Measurements from ENCODE around the gene HOXB6. TPM values are rescaled to one million over a fixed set of nuclear protein-coding genes. Genes with fewer than 3 reads are reported as not detected.
A peak's percentile ranks its signal among the peaks of the same experiment; 100 is the strongest.

HOXB6 gene
- polyA plus RNA-seq, 4 donors: 0.45 to 17.5 (median 4.0) TPM

DNA sequence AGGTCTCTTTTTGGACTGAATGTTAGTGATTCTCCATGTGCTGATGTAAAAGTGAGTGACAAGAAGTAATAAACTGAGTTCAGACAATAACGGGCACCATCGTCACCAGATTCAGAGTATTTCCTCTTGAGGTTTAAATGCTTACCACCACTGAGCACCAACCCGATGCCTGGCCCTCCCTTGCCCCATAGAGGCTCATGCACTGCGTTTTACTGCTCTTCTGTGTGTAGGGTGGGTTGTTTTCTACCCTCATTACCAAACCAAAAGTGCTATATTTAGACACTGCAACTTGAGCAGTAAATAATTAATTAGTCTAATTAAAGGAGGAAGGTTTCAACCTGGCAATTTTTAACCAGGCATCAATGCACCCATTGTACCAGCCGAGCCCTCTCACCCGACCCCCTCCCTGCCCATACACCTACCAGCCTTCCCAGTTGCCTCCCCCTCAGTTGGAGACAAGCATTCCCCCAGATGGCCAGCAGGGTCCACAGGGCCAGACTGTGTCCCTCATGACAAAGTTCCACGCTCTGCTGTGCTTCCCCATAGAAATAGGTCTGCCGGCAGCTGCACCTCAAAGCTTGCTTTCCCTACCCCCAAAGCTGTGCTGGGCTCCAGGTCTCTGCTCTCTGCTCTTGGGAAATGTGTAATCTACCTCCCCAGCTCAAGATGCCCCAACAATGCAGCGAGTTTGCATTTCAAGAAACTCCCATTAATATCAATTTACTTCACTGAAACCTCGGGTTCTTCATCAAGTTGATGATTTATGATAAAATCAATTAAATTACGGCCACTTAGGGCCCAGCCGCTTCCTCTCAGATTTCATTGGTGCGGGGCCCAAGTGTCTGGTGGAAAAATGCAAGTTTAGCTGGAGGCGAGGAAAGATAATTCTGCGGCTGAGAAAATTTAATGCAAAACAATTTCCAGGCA, 42.6 kb downstream of the HOXB6 start:
- no peaks in the 10 kb centered on the region for H3K9me3 ChIP-seq (ENCODE audit: control insufficient read depth in 2 of 2, insufficient read depth in 1 of 2, low read depth in 1 of 2, low read length in 1 of 2)
- no peak overlapping the region for H3K4me3 ChIP-seq (ENCODE audit: low read depth in 1 of 3, low read length in 3 of 3)
- H3K4me1 ChIP-seq (ENCODE audit: control insufficient read depth in 3 of 3, insufficient read depth in 2 of 3, low read depth in 1 of 3, low read length in 2 of 3): peaks cover 0 to 49% (median 4%) of the 10 kb centered on the region in 3 donors
- H3K36me3 ChIP-seq (ENCODE audit: control insufficient read depth in 3 of 3, insufficient read depth in 2 of 3, low read depth in 1 of 3, low read length in 3 of 3): peaks cover 0 to 36% (median 0%) of the 10 kb centered on the region in 3 donors
- DNase-seq (no peak), FAIRE-seq (no peak)
- peaks cover 0 to 91% (median 0%) of the 10 kb centered on the region in 3 donors for H3K27me3 ChIP-seq (ENCODE audit: control insufficient read depth in 3 of 3, insufficient read depth in 3 of 3, low read length in 3 of 3)
- 31 to 47% (median 45%) methylated on average over 15 of the region's 15 CpGs for WGBS, 3 donors
- H3K27ac ChIP-seq (ENCODE audit: low read depth in 1 of 3, low read length in 2 of 3): peak overlapping the region in 2 of 3 donors; percentile 43 to 62

DNA sequence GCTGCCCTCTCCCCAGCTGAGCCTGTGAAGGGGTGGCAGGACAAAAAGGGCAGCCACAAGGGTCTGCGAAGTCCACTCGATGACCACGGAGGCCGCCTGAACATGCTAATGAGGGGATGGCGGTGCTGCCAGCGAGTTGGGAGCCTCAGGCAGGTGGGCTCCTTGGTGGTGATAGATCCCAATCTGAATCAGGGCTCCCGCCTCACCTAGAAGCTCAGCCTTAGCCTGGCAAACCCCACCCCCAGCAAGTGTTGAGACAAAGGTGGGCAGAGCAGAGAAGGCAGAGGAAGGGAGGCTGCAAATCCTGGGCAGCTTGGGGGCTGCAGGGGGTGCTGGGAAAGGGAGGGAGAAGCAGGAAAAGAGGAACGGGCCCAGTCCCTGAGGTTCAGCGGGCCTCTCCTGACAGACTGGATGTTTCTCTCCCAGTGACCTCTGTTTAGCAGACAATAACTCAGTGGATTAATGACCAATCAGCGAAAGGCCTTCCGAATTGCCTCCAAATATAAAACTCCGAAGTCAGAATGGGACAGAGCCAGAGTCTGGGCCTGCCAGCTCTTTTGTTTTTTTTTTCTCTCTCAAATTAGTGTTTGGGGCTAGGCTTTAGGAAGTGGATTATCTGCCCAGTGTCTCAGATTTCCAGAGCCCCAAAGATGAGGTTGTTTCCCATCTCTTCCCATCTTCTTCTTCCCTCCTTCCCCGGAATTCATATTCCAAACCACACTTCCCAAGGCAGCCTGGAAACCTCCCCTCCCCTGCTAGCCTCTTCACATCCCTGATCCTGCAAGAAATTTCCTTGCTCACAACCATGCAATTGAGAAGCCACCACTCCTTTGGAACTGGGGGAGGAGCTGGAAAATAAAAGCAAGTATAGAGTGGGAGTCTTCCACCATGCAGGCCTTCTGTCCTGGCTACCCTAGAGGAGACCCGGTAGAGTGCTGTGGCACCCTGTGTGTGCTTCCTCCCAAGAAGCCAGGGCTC, 44.7 kb downstream of the HOXB6 start:
- FAIRE-seq (no peak), DNase-seq (no peak)
- no peak overlapping the region for H3K4me3 ChIP-seq (ENCODE audit: low read depth in 1 of 3, low read length in 3 of 3)
- peaks cover 0 to 35% (median 0%) of the 10 kb centered on the region in 3 donors for H3K36me3 ChIP-seq (ENCODE audit: control insufficient read depth in 3 of 3, insufficient read depth in 2 of 3, low read depth in 1 of 3, low read length in 3 of 3)
- 59 to 67% (median 63%) methylated on average over 14 of the region's 14 CpGs for whole genome bisulfite sequencing, 3 donors
- H3K9me3 ChIP-seq (ENCODE audit: control insufficient read depth in 2 of 2, insufficient read depth in 1 of 2, low read depth in 1 of 2, low read length in 1 of 2): no peaks in the 10 kb centered on the region
- peak overlapping the region in 2 of 3 donors; percentile 56 to 82 for H3K27ac ChIP-seq (ENCODE audit: low read depth in 1 of 3, low read length in 2 of 3)
- peaks cover 0 to 44% (median 0%) of the 10 kb centered on the region in 3 donors for H3K4me1 ChIP-seq (ENCODE audit: control insufficient read depth in 3 of 3, insufficient read depth in 2 of 3, low read depth in 1 of 3, low read length in 2 of 3)
- H3K27me3 ChIP-seq (ENCODE audit: control insufficient read depth in 3 of 3, insufficient read depth in 3 of 3, low read length in 3 of 3): peaks cover 0 to 87% (median 0%) of the 10 kb centered on the region in 3 donors

DNA sequence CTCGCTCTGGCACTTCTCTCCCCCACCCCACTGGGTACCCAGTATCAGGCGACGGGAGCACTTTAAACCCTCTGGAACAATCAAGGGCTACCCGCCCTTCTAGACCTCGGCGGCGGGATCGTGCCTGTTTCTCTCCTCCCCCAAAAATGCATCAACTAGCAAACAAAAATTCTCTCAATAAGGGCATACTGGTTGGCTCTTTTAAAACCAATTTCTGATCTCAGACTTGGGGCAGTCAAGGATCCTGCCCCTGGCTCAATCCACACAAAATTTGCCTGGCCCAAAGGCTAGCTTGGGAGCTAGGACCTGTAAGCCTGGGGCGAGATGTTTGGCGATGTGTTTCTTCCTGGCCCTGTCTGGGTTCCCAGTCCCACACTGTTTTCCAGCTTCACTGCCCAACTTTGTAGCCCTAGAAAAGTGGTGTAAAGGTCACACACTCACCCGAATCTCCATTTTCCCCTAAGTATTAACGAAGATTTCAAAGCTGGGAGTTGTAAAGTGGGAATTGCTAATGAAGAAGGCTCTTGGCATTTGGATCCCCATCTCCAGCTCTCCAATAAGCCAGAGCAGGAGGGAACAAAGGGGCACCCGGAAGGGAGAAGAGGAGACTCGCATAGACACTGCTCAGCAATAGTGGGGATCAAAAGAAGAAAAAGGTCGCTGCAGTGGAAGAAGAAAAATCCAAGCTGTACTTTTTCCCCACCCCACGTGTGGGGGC, 45.5 kb downstream of the HOXB6 start:
- 36 to 51% (median 50%) methylated on average over 16 of the region's 16 CpGs for WGBS, 3 donors
- FAIRE-seq (no peak), DNase-seq (no peak)
- Histone ChIP-seq H3K4me3 (ENCODE audit: low read depth in 1 of 3, low read length in 3 of 3) (no peak overlapping the region), H3K27ac (ENCODE audit: low read depth in 1 of 3, low read length in 2 of 3) (peak overlapping the region in 2 of 3 donors; percentile 56 to 82), H3K9me3 (ENCODE audit: control insufficient read depth in 2 of 2, insufficient read depth in 1 of 2, low read depth in 1 of 2, low read length in 1 of 2) (no peaks in the 10 kb centered on the region), H3K27me3 (ENCODE audit: control insufficient read depth in 3 of 3, insufficient read depth in 3 of 3, low read length in 3 of 3) (peaks cover 0 to 87% (median 0%) of the 10 kb centered on the region in 3 donors), H3K4me1 (ENCODE audit: control insufficient read depth in 3 of 3, insufficient read depth in 2 of 3, low read depth in 1 of 3, low read length in 2 of 3) (peaks cover 0 to 48% (median 0%) of the 10 kb centered on the region in 3 donors), H3K36me3 (ENCODE audit: control insufficient read depth in 3 of 3, insufficient read depth in 2 of 3, low read depth in 1 of 3, low read length in 3 of 3) (peaks cover 0 to 35% (median 0%) of the 10 kb centered on the region in 3 donors)

DNA sequence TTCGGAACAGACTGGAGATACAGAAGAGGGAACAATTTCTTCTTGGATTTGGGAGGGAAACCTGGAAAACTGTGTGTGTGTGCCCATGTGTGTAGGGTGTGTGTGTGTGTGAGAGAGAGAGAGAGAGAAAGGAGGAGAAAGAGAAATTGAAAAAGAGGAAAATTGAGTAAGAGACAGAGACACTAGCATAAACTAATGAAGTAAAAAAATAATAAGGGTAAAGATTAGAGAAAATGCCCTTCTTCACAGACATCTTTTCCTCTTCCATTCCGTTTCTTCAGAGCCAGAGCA, 46.0 kb downstream of the HOXB6 start:
- H3K27ac ChIP-seq (ENCODE audit: low read depth in 1 of 3, low read length in 2 of 3): peak overlapping the region in 2 of 3 donors; percentile 56 to 82
- no peak overlapping the region for H3K4me3 ChIP-seq (ENCODE audit: low read depth in 1 of 3, low read length in 3 of 3)
- no peaks in the 10 kb centered on the region for H3K9me3 ChIP-seq (ENCODE audit: control insufficient read depth in 2 of 2, insufficient read depth in 1 of 2, low read depth in 1 of 2, low read length in 1 of 2)
- DNase-seq: no peak
- FAIRE-seq: no peak
- 59 to 72% (median 61%) methylated on average over 2 of the region's 2 CpGs for WGBS, 3 donors
- peaks cover 0 to 90% (median 0%) of the 10 kb centered on the region in 3 donors for H3K27me3 ChIP-seq (ENCODE audit: control insufficient read depth in 3 of 3, insufficient read depth in 3 of 3, low read length in 3 of 3)
- H3K4me1 ChIP-seq (ENCODE audit: control insufficient read depth in 3 of 3, insufficient read depth in 2 of 3, low read depth in 1 of 3, low read length in 2 of 3): peaks cover 0 to 49% (median 0%) of the 10 kb centered on the region in 3 donors
- peaks cover 0 to 36% (median 0%) of the 10 kb centered on the region in 3 donors for H3K36me3 ChIP-seq (ENCODE audit: control insufficient read depth in 3 of 3, insufficient read depth in 2 of 3, low read depth in 1 of 3, low read length in 3 of 3)

DNA sequence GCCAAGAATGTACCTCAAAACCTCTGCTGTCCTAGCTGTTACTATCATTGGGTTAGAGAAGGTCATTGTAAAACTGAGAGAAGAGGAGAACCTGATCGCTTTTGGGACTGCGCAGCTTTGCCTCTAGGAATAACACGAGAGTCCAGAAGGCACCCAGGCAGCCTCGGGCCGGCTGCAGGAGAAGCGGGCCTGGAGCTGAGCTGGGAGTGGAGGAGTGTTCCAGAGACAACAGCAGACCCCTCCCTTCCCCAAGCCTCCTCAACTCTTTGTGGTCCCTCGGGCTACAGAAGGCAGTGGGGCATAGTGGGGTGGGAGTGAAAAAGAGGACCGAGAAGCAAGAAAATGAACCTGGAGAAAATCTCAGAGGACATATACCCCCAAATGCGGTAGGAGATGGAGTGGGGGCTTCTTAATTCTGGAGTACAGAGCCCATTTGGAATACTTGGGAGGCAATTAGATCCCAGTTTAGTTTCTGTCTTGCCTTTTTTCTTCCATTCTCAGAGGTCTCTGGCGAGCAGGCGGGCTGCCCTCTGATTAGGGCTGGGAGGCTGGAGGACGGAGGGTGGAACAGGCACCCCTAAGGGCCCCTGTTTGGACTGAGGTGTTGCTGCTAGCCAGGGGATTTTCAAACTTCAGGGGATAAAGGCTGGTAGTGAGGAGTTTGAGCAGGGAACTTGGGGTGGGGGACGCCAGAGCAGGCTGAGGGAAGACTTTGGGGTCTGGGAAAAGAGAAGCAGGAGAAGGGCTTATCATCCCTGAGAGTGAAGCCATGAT, 46.5 kb downstream of the HOXB6 start:
- Histone ChIP-seq H3K4me1 (ENCODE audit: control insufficient read depth in 3 of 3, insufficient read depth in 2 of 3, low read depth in 1 of 3, low read length in 2 of 3) (peaks cover 0 to 49% (median 0%) of the 10 kb centered on the region in 3 donors), H3K27me3 (ENCODE audit: control insufficient read depth in 3 of 3, insufficient read depth in 3 of 3, low read length in 3 of 3) (peaks cover 0 to 87% (median 0%) of the 10 kb centered on the region in 3 donors), H3K9me3 (ENCODE audit: control insufficient read depth in 2 of 2, insufficient read depth in 1 of 2, low read depth in 1 of 2, low read length in 1 of 2) (no peaks in the 10 kb centered on the region), H3K27ac (ENCODE audit: low read depth in 1 of 3, low read length in 2 of 3) (peak overlapping the region in 2 of 3 donors; percentile 63 to 82), H3K36me3 (ENCODE audit: control insufficient read depth in 3 of 3, insufficient read depth in 2 of 3, low read depth in 1 of 3, low read length in 3 of 3) (peaks cover 0 to 34% (median 0%) of the 10 kb centered on the region in 3 donors), H3K4me3 (ENCODE audit: low read depth in 1 of 3, low read length in 3 of 3) (no peak overlapping the region)
- no peak for FAIRE-seq
- no peak for DNase-seq
- WGBS, 3 donors: 61 to 75% (median 68%) methylated on average over 13 of the region's 13 CpGs

DNA sequence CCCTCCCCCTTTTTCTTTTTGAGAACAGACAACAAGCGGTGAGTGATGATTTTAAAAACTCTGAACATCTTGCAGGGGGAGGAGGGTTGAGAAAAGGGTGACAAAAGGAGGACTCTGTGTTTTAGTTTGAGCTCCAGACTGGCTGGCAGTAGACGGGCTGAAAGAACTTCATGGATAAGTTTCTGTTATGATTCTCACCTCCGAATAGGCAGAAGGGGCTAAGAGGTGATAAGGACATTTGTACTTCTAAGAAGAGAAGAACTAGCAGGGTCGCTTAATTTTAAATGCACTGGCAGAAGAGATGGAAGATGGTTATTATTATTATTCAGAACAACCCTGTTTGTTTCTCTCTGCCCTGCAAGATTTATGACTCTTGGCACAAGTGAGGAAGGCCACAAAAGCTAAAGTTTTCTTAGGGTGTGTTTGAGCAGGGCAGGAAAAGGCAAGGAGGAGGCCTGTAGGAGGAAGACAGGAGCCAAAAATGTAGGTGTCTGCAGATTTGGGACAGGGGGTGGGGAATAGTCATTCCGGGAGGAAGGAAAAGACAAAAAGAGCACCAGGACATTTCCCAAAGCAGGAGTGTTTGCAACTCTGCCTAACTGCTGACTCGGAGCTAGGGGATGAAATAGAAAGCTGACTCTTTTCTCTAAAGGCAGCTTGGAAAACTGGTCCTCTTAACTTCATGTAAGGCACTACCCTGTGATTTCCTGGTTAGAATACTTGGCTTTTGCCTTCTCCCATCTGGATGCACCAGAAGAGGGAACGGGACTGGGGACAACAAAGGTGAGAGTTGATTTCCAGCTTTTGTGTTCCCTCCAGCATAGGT, 48.0 kb downstream of the HOXB6 start:
- no peak overlapping the region for H3K4me3 ChIP-seq (ENCODE audit: low read depth in 1 of 3, low read length in 3 of 3)
- peak overlapping the region in 2 of 3 donors; percentile 63 to 82 for H3K27ac ChIP-seq (ENCODE audit: low read depth in 1 of 3, low read length in 2 of 3)
- H3K4me1 ChIP-seq (ENCODE audit: control insufficient read depth in 3 of 3, insufficient read depth in 2 of 3, low read depth in 1 of 3, low read length in 2 of 3): peaks cover 0 to 46% (median 0%) of the 10 kb centered on the region in 3 donors
- FAIRE-seq (no peak), DNase-seq (no peak)
- peaks cover 0 to 86% (median 0%) of the 10 kb centered on the region in 3 donors for H3K27me3 ChIP-seq (ENCODE audit: control insufficient read depth in 3 of 3, insufficient read depth in 3 of 3, low read length in 3 of 3)
- WGBS, 3 donors: 39 to 48% (median 41%) methylated on average over 7 of the region's 7 CpGs
- H3K9me3 ChIP-seq (ENCODE audit: control insufficient read depth in 2 of 2, insufficient read depth in 1 of 2, low read depth in 1 of 2, low read length in 1 of 2): no peaks in the 10 kb centered on the region
- peaks cover 0 to 36% (median 0%) of the 10 kb centered on the region in 3 donors for H3K36me3 ChIP-seq (ENCODE audit: control insufficient read depth in 3 of 3, insufficient read depth in 2 of 3, low read depth in 1 of 3, low read length in 3 of 3)

DNA sequence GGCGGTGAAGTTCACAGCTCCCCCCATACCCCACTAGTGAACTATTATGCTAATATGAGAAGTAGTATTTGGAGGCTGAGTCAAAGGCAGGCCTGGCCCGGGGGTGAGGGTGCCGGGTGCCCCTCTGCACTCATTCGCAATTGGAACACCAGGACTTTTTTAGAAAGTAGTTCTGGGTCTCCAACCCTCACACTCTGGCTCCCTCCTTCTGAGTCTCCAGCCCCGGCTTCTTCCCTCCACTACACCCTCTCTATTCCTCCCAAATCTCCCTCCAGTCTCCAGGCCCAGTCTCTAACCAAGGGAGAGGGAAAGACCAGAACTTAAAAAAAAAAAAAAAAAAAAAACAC, 48.6 kb downstream of the HOXB6 start:
- Histone ChIP-seq H3K4me1 (ENCODE audit: control insufficient read depth in 3 of 3, insufficient read depth in 2 of 3, low read depth in 1 of 3, low read length in 2 of 3) (peaks cover 0 to 47% (median 0%) of the 10 kb centered on the region in 3 donors), H3K4me3 (ENCODE audit: low read depth in 1 of 3, low read length in 3 of 3) (no peak overlapping the region), H3K27me3 (ENCODE audit: control insufficient read depth in 3 of 3, insufficient read depth in 3 of 3, low read length in 3 of 3) (peaks cover 0 to 86% (median 2%) of the 10 kb centered on the region in 3 donors), H3K36me3 (ENCODE audit: control insufficient read depth in 3 of 3, insufficient read depth in 2 of 3, low read depth in 1 of 3, low read length in 3 of 3) (peaks cover 0 to 35% (median 0%) of the 10 kb centered on the region in 3 donors), H3K27ac (ENCODE audit: low read depth in 1 of 3, low read length in 2 of 3) (peak overlapping the region in 2 of 3 donors; percentile 63 to 84), H3K9me3 (ENCODE audit: control insufficient read depth in 2 of 2, insufficient read depth in 1 of 2, low read depth in 1 of 2, low read length in 1 of 2) (no peaks in the 10 kb centered on the region)
- 57 to 71% (median 61%) methylated on average over 5 of the region's 5 CpGs for WGBS, 3 donors
- no peak for FAIRE-seq
- no peak for DNase-seq

All from small intestine (tissue), 7 donors.